HCT116 (cell line): ENCODE measurements around the gene SND1. TPM values are rescaled to one million over a fixed set of nuclear protein-coding genes. Genes with fewer than 3 reads are reported as not detected.

Experiments used
- ATAC-seq: fragments of 200-7000 bp; cut with Tn5 transposase; 2 replicates; pipeline ENCODE4 v1.9.1; 2020; ENCODE audit warnings: mild to moderate bottlenecking, moderate library complexity
- BruUV-seq: library from RNA; stranded (reverse); fragments of 400-500 nt; replicated peaks from 2 replicates; lab custom pipeline; 2021; lab: Mats Ljungman, UMichigan
- CTCF ChIA-PET: fragments of 300-600 bp; sonication (Branson Sonifier 250); formaldehyde crosslinking; loops from one replicate; lab custom pipeline; 2021; ENCODE audit warnings: antibody characterized with exemption; lab: Charles Lee
- POLR2A ChIA-PET: fragments of 300-600, 350-600 bp; sonication (Branson Sonifier 250); formaldehyde crosslinking; loops from one replicate; lab custom pipeline; 2021; ENCODE audit warnings: antibody characterized with exemption; lab: Charles Lee
- RAD21 ChIA-PET, 2 experiments: fragments of 300-600 bp; sonication (Branson Sonifier 250); formaldehyde crosslinking; loops; one replicate each; lab custom pipeline; 2023; ENCODE audit warnings: low total read pairs in 2 of 2; ENCODE audit not compliant: uncharacterized antibody in 2 of 2, unreplicated experiment in 2 of 2, low non-redundant PET in 1 of 2; lab: Charles Lee
- DNase-seq: peaks from one replicate; pipeline ENCODE4 v3.0.0-alpha.2; 2010; ENCODE audit warnings: low read depth, low spot score
- H2AFZ ChIP-seq: fragments of 200-600 bp; shearing (Covaris generic), sonication (generic); 2 replicates; pipeline ENCODE4 v1.6.1; 2017; ENCODE audit warnings: low read depth, mixed run types, mixed read lengths, antibody characterized with exemption, low read length; ENCODE audit not compliant: poor library complexity, severe bottlenecking
- H3K27ac ChIP-seq: 2 replicates; pipeline ENCODE4 v1.5.1; 2012; ENCODE audit warnings: low read depth, low read length
- H3K27me3 ChIP-seq: fragments of 200-600 bp; sonication (generic); 2 replicates; pipeline ENCODE4 v1.6.1; 2016; ENCODE audit warnings: mixed run types, low read length, mixed read lengths; ENCODE audit not compliant: insufficient read depth
- H3K36me3 ChIP-seq, 2 experiments: fragments of 200-500 bp in 1 of 2; fragments of 200-600 bp in 1 of 2; sonication (Bioruptor generic) in 1 of 2; sonication (generic) in 1 of 2; 2 replicates each; pipeline versions ENCODE4 v1.5.1 to v1.6.1; 2014 to 2016; ENCODE audit warnings: low read length in 2 of 2, inconsistent platforms in 1 of 2, mixed read lengths in 1 of 2, mixed run types in 1 of 2; ENCODE audit not compliant: insufficient read depth in 2 of 2, control insufficient read depth in 1 of 2
- H3K4me1 ChIP-seq, 2 experiments: fragments of 200-600 bp in 1 of 2; sonication (generic) in 1 of 2; 2 replicates each; pipeline versions ENCODE4 v1.5.1 to v1.6.1; 2012 to 2017; ENCODE audit warnings: low read length in 2 of 2, inconsistent platforms in 1 of 2, mild to moderate bottlenecking in 1 of 2, mixed read lengths in 1 of 2, mixed run types in 1 of 2, moderate library complexity in 1 of 2; ENCODE audit not compliant: insufficient read depth in 2 of 2, control insufficient read depth in 1 of 2
- H3K4me2 ChIP-seq: fragments of 200-600 bp; sonication (generic); 2 replicates; pipeline ENCODE4 v1.6.1; 2017; ENCODE audit warnings: mixed run types, low read length, mixed read lengths
- H3K4me3 ChIP-seq, 2 experiments: fragments of 200-600 bp in 1 of 2; sonication (generic) in 1 of 2; replicated peaks in 1 of 2; 2 replicates each; pipeline ENCODE4 v1.5.1; 2011 to 2016; ENCODE audit warnings: low read length in 2 of 2, control low read depth in 1 of 2, low read depth in 1 of 2, mild to moderate bottlenecking in 1 of 2, mixed read lengths in 1 of 2, mixed run types in 1 of 2
- H3K79me2 ChIP-seq: fragments of 200-600 bp; sonication (generic); 2 replicates; pipeline ENCODE4 v1.6.1; 2017; ENCODE audit warnings: mild to moderate bottlenecking, mixed run types, low read length, moderate library complexity, mixed read lengths; ENCODE audit not compliant: insufficient read depth
- H3K9ac ChIP-seq: fragments of 200-600 bp; sonication (generic); 2 replicates; pipeline ENCODE4 v1.6.1; 2016; ENCODE audit warnings: low read length, mixed read lengths
- H3K9me2 ChIP-seq: fragments of 200-600 bp; sonication (generic), shearing (Covaris generic); 2 replicates; pipeline ENCODE4 v1.6.1; 2017; ENCODE audit warnings: mixed run types, mild to moderate bottlenecking, moderate library complexity; ENCODE audit not compliant: insufficient read depth
- H3K9me3 ChIP-seq, 2 experiments: fragments of 200-500 bp in 1 of 2; fragments of 200-600 bp in 1 of 2; sonication (Bioruptor generic) in 1 of 2; sonication (generic) in 1 of 2; 2 replicates each; pipeline ENCODE4 v1.6.1; 2014 to 2017; ENCODE audit warnings: low read length in 2 of 2, mixed read lengths in 2 of 2, inconsistent platforms in 1 of 2, low read depth in 1 of 2, mild to moderate bottlenecking in 1 of 2, mixed run types in 1 of 2, moderate library complexity in 1 of 2; ENCODE audit not compliant: control insufficient read depth in 1 of 2, insufficient read depth in 1 of 2
- H4K20me1 ChIP-seq: fragments of 200-600 bp; sonication (generic), shearing (Covaris generic); 2 replicates; pipeline ENCODE4 v1.6.1; 2017; ENCODE audit warnings: mixed run types, mild to moderate bottlenecking, moderate library complexity; ENCODE audit not compliant: insufficient read depth
- CBX3 ChIP-seq: IDR thresholded peaks from 2 replicates; pipeline ENCODE4 v1.6.1; 2012; ENCODE audit warnings: low read depth
- CEBPB ChIP-seq: IDR thresholded peaks from 2 replicates; pipeline ENCODE4 v1.6.1; 2012; ENCODE audit warnings: low read depth
- EGR1 ChIP-seq: IDR thresholded peaks from 2 replicates; pipeline ENCODE4 v1.6.1; 2012; ENCODE audit warnings: low read depth
- ELF1 ChIP-seq: IDR thresholded peaks from 2 replicates; pipeline ENCODE4 v1.6.1; 2012; ENCODE audit warnings: low read depth, borderline replicate concordance
- EZH2phosphoT487 ChIP-seq: fragments of 200-600 bp; IDR thresholded peaks from 2 replicates; pipeline ENCODE4 v1.6.1; 2018; ENCODE audit warnings: antibody characterized with exemption, borderline replicate concordance
- FOSL1 ChIP-seq: IDR thresholded peaks from 2 replicates; pipeline ENCODE4 v1.6.1; 2012; ENCODE audit warnings: low read depth
- POLR2A ChIP-seq: IDR thresholded peaks from 2 replicates; pipeline ENCODE4 v1.7.0; 2011; ENCODE audit warnings: borderline replicate concordance; ENCODE audit not compliant: insufficient read depth, insufficient read length; ENCODE audit errors: extremely low read depth
- POLR2AphosphoS5 ChIP-seq: IDR thresholded peaks from 2 replicates; pipeline ENCODE4 v1.6.1; 2011; ENCODE audit warnings: mild to moderate bottlenecking, low read depth, low read length, moderate library complexity
- RAD21 ChIP-seq: IDR thresholded peaks from 2 replicates; pipeline ENCODE4 v1.6.1; 2012; ENCODE audit warnings: low read depth, mild to moderate bottlenecking
- REST ChIP-seq: IDR thresholded peaks from 2 replicates; pipeline ENCODE4 v1.6.1; 2012; ENCODE audit warnings: low read depth
- SIN3A ChIP-seq: IDR thresholded peaks from 2 replicates; pipeline ENCODE4 v1.6.1; 2012; ENCODE audit warnings: low read depth
- SP1 ChIP-seq: IDR thresholded peaks from 2 replicates; pipeline ENCODE4 v1.6.1; 2012; ENCODE audit warnings: low read depth
- SRF ChIP-seq: IDR thresholded peaks from 2 replicates; pipeline ENCODE4 v1.6.1; 2012; ENCODE audit warnings: low read depth
- ZFX ChIP-seq: fragments of 450-650 bp; IDR thresholded peaks from 2 replicates; pipeline ENCODE4 v1.6.1; 2017
- intact Hi-C: fragments of 100-400 bp; cut with micrococcal nuclease; formaldehyde crosslinking; loops from 2 replicates; pipeline ENCODE4 v1.10.0; 2022
- total RNA-seq: library from RNA; stranded (reverse); gene quantifications from one replicate; pipeline ENCODE4 v1.2.1, GENCODE V29; 2021; ENCODE audit not compliant: unreplicated experiment
- TF ChIP-seq, protein P1 (sequence below): IDR thresholded peaks from 2 replicates; pipeline ENCODE4 v1.6.1; 2012
- TF ChIP-seq, protein P2 (sequence below), 3 experiments: fragments of 200-600 bp in 1 of 3; sonication (generic) in 1 of 3; IDR thresholded peaks in 2 of 3; conservative IDR thresholded peaks in 1 of 3; 2 replicates each; pipeline ENCODE4 v1.5.1; 2012 to 2017; ENCODE audit warnings: low read depth in 2 of 3, low read length in 2 of 3, antibody characterized with exemption in 1 of 3, borderline replicate concordance in 1 of 3, control low read depth in 1 of 3, mild to moderate bottlenecking in 1 of 3, mixed read lengths in 1 of 3, mixed run types in 1 of 3, moderate library complexity in 1 of 3; ENCODE audit not compliant: insufficient read depth in 1 of 3
- TF ChIP-seq, protein P3 (sequence below): IDR thresholded peaks from 2 replicates; pipeline ENCODE4 v1.6.1; 2012

Gene SND1
- total RNA-seq, 1 experiment from 2014 or later = 169 TPM

DNA sequence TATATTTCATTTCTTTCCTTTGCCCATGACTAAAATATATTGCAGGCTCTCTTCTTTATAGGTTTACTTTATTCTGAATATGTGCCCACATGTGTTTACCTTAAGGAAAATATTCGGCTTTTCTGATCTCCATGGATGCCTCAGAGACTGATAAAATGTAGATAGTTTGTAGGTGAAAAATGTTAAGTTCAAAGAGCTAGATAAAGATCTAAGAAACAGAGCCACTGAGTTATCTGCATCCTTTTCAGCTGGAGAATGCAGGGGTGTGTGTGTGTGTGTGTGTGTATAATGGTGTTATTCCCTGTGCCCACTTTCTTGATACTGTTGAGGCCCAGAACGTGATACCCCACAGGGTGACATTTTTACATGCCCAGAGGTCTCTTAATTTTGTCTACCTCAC is 228.5 kb downstream of the SND1 start:
- Histone ChIP-seq H3K27me3 (no peaks in the 10 kb centered on the region), H4K20me1 (peaks cover 9% of the 10 kb centered on the region; the same call in 1 of the 2 replicates), H2AFZ (no peak overlapping the region), H3K9me3 (no peaks in the 10 kb centered on the region), H3K36me3 (no peaks in the 10 kb centered on the region), H3K4me1 (peaks cover 0 to 4% of the 10 kb centered on the region in 2 experiments; a peak in 1 of 4 replicates), H3K27ac (no peak overlapping the region), H3K4me2 (no peak overlapping the region), H3K79me2 (peaks cover 55% of the 10 kb centered on the region), H3K9ac (no peak overlapping the region), H3K4me3 (no peak overlapping the region), H3K9me2 (no peaks in the 10 kb centered on the region)
- no peak for ATAC-seq
- ChIA-PET CTCF (no interaction called here), POLR2A (no interaction called here), RAD21 (no interaction called here)
- no peak for TF ChIP-seq EZH2phosphoT487
- TF ChIP-seq POLR2AphosphoS5 = no peak
- TF ChIP-seq, protein P1, sequence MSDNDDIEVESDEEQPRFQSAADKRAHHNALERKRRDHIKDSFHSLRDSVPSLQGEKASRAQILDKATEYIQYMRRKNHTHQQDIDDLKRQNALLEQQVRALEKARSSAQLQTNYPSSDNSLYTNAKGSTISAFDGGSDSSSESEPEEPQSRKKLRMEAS = no peak
- no peak for TF ChIP-seq ZFX
- intact Hi-C loops = no loop called here
- DNase-seq = no peak
- no TSS peak for BruUV-seq

- peaks cover 51% of the 10 kb centered on the region for H3K79me2 ChIP-seq
- no peaks in the 10 kb centered on the region for H3K36me3 ChIP-seq
- DNase-seq (no peak), ATAC-seq (no peak)
- RAD21 ChIA-PET = no interaction called here
- peaks cover 9% of the 10 kb centered on the region; the same call in 1 of the 2 replicates for H4K20me1 ChIP-seq
- intact Hi-C loops = no loop called here
- H3K4me3 ChIP-seq = no peak overlapping the region
- H3K4me1 ChIP-seq = peaks cover 0 to 8% of the 10 kb centered on the region in 2 experiments; a peak in 1 of 4 replicates
- H3K4me2 ChIP-seq = no peak overlapping the region
- no TSS peak for BruUV-seq
- H3K9me2 ChIP-seq = no peaks in the 10 kb centered on the region
- H3K9me3 ChIP-seq = no peaks in the 10 kb centered on the region
- CTCF ChIA-PET = no interaction called here
- POLR2A ChIA-PET = no interaction called here
- no peak overlapping the region for H3K9ac ChIP-seq
- H2AFZ ChIP-seq = no peak overlapping the region
- no peaks in the 10 kb centered on the region for H3K27me3 ChIP-seq
- no peak overlapping the region for H3K27ac ChIP-seq
- TF ChIP-seq FOSL1 (no peak), REST (no peak), POLR2A (no peak), EGR1 (no peak), SP1 (no peak), RAD21 (no peak), SIN3A (no peak), CEBPB (no peak), EZH2phosphoT487 (no peak), SRF (no peak), CBX3 (no peak), ELF1 (no peak)
- TF ChIP-seq, protein P2, sequence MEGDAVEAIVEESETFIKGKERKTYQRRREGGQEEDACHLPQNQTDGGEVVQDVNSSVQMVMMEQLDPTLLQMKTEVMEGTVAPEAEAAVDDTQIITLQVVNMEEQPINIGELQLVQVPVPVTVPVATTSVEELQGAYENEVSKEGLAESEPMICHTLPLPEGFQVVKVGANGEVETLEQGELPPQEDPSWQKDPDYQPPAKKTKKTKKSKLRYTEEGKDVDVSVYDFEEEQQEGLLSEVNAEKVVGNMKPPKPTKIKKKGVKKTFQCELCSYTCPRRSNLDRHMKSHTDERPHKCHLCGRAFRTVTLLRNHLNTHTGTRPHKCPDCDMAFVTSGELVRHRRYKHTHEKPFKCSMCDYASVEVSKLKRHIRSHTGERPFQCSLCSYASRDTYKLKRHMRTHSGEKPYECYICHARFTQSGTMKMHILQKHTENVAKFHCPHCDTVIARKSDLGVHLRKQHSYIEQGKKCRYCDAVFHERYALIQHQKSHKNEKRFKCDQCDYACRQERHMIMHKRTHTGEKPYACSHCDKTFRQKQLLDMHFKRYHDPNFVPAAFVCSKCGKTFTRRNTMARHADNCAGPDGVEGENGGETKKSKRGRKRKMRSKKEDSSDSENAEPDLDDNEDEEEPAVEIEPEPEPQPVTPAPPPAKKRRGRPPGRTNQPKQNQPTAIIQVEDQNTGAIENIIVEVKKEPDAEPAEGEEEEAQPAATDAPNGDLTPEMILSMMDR (IDR thresholded peaks at IDR 0.05 in 2 of 3, conservative IDR thresholded peaks at IDR 0.05 in 1 of 3; ENCODE audit: borderline replicate concordance in 1 of 3, insufficient read depth in 1 of 3, low read depth in 2 of 3, low read length in 2 of 3) = no peak
- TF ChIP-seq, protein P3, sequence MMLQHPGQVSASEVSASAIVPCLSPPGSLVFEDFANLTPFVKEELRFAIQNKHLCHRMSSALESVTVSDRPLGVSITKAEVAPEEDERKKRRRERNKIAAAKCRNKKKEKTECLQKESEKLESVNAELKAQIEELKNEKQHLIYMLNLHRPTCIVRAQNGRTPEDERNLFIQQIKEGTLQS = no peak
Measured at GRCh38 chr7:127881564-127881963, 229.6 kb downstream of the SND1 start.
